A673 (cell line): Measurements from ENCODE around the gene ORC4. TPM values are rescaled to one million over a fixed set of nuclear protein-coding genes. Genes with fewer than 3 reads are reported as not detected.
A peak's percentile ranks its signal among the peaks of the same experiment; 100 is the strongest.
"Not testable (repeated sequence)": the region's sequence is repeated elsewhere in the genome, so short reads cannot be mapped to it uniquely, and the experiment has no call there.

Experiments used
- BruUV-seq: library from RNA; stranded (reverse); fragments of 400-500 nt; replicated peaks from 2 replicates; lab custom pipeline; 2021; lab: Mats Ljungman, UMichigan
- CTCF ChIA-PET: fragments of 300-600 bp; sonication (Branson Sonifier 250); formaldehyde crosslinking; loops from one replicate; lab custom pipeline; 2022; ENCODE audit warnings: antibody characterized with exemption; lab: Charles Lee
- POLR2A ChIA-PET: fragments of 300-600 bp; sonication (Branson Sonifier 250); formaldehyde crosslinking; loops from one replicate; lab custom pipeline; 2022; ENCODE audit warnings: antibody characterized with exemption; ENCODE audit not compliant: low non-redundant PET; lab: Charles Lee
- DNase-seq: peaks from one replicate; pipeline ENCODE4 v3.0.0-alpha.2; 2015; ENCODE audit warnings: low spot score
- H3K27ac ChIP-seq: fragments of 200-600 bp; sonication (generic); 2 replicates; pipeline ENCODE4 v1.5.1; 2016; ENCODE audit warnings: mixed run types, low read depth, mild to moderate bottlenecking, mixed read lengths, antibody characterized with exemption, low read length; ENCODE audit not compliant: poor library complexity, severe bottlenecking
- H3K27me3 ChIP-seq: fragments of 200-600 bp; sonication (generic); replicated peaks from 2 replicates; pipeline ENCODE4 v1.6.1; 2017; ENCODE audit warnings: mixed run types, low read depth, mild to moderate bottlenecking, mixed read lengths, antibody characterized with exemption, low read length; ENCODE audit not compliant: insufficient read depth, poor library complexity
- H3K36me3 ChIP-seq: fragments of 200-600 bp; sonication (generic); 2 replicates; pipeline ENCODE4 v1.6.1; 2016; ENCODE audit warnings: mixed run types, mild to moderate bottlenecking, mixed read lengths, antibody characterized with exemption, low read length; ENCODE audit not compliant: insufficient read depth, poor library complexity, severe bottlenecking
- H3K4me1 ChIP-seq: fragments of 200-600 bp; sonication (generic); 2 replicates; pipeline ENCODE4 v1.6.1; 2017; ENCODE audit warnings: mixed run types, mild to moderate bottlenecking, mixed read lengths, antibody characterized with exemption, low read length; ENCODE audit not compliant: insufficient read depth, poor library complexity, severe bottlenecking
- H3K4me3 ChIP-seq: fragments of 200-600 bp; sonication (generic); 2 replicates; pipeline ENCODE4 v1.5.1; 2016; ENCODE audit warnings: low read depth, mixed run types, mild to moderate bottlenecking, mixed read lengths, low read length; ENCODE audit not compliant: poor library complexity, severe bottlenecking
- H3K9me3 ChIP-seq: fragments of 200-600 bp; sonication (generic); 2 replicates; pipeline ENCODE4 v1.6.1; 2016; ENCODE audit warnings: mixed run types, low read depth, mild to moderate bottlenecking, mixed read lengths, antibody characterized with exemption, low read length; ENCODE audit not compliant: poor library complexity, severe bottlenecking
- EZH2 ChIP-seq: fragments of 200-600 bp; sonication (generic); IDR thresholded peaks from 2 replicates; pipeline ENCODE4 v1.6.1; 2017; ENCODE audit warnings: borderline replicate concordance, low read depth, mild to moderate bottlenecking, mixed read lengths, antibody characterized with exemption, low read length; ENCODE audit not compliant: poor library complexity, severe bottlenecking
- intact Hi-C: fragments of 100-400 bp; cut with micrococcal nuclease; formaldehyde crosslinking; loops from one replicate; pipeline ENCODE4 v1.10.0; 2022; ENCODE audit not compliant: unreplicated experiment
- total RNA-seq: library from RNA; stranded (reverse); gene quantifications from 2 replicates; pipeline ENCODE4 v1.2.3, GENCODE V29; 2021
- TF ChIP-seq, protein P1 (sequence below): fragments of 300-800, 200-600 bp; sonication (generic); conservative IDR thresholded peaks from 2 replicates; pipeline ENCODE4 v1.5.1; 2017; ENCODE audit warnings: low read depth, mild to moderate bottlenecking, antibody characterized with exemption, low read length, moderate library complexity, mixed read lengths

Gene ORC4
- total RNA-seq, 1 experiment from 2014 or later = 63.5 TPM

GRCh38 chr2:147996828-147997227 lies 23.7 kb downstream of the ORC4 start:
- no peak for DNase-seq
- CTCF ChIA-PET = no interaction called here
- intact Hi-C loops = no loop called here
- no TSS peak for BruUV-seq
- H3K4me1 ChIP-seq = no peaks in the 10 kb centered on the region
- peaks cover 6% of the 10 kb centered on the region for H3K9me3 ChIP-seq
- H3K4me3 ChIP-seq = no peak overlapping the region
- no peaks in the 10 kb centered on the region for H3K27me3 ChIP-seq
- POLR2A ChIA-PET = no interaction called here
- no peak overlapping the region for H3K27ac ChIP-seq
- H3K36me3 ChIP-seq = no peaks in the 10 kb centered on the region
- TF ChIP-seq, protein P1, sequence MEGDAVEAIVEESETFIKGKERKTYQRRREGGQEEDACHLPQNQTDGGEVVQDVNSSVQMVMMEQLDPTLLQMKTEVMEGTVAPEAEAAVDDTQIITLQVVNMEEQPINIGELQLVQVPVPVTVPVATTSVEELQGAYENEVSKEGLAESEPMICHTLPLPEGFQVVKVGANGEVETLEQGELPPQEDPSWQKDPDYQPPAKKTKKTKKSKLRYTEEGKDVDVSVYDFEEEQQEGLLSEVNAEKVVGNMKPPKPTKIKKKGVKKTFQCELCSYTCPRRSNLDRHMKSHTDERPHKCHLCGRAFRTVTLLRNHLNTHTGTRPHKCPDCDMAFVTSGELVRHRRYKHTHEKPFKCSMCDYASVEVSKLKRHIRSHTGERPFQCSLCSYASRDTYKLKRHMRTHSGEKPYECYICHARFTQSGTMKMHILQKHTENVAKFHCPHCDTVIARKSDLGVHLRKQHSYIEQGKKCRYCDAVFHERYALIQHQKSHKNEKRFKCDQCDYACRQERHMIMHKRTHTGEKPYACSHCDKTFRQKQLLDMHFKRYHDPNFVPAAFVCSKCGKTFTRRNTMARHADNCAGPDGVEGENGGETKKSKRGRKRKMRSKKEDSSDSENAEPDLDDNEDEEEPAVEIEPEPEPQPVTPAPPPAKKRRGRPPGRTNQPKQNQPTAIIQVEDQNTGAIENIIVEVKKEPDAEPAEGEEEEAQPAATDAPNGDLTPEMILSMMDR = no peak

- H3K4me1 ChIP-seq, BruUV-seq, H3K4me3 ChIP-seq, H3K9me3 ChIP-seq, H3K27ac ChIP-seq, intact Hi-C loops, CTCF ChIA-PET, H3K27me3 ChIP-seq, POLR2A ChIA-PET, H3K36me3 ChIP-seq, DNase-seq: not testable (repeated sequence)
Observed at GRCh38 chr2:147994965-147995364, 25.6 kb downstream of the ORC4 start.

GRCh38 chr2:147989809-147990403 lies 30.6 kb downstream of the ORC4 start:
- H3K4me1 ChIP-seq = no peaks in the 10 kb centered on the region
- no peaks in the 10 kb centered on the region for H3K27me3 ChIP-seq
- TF ChIP-seq, protein P1 = peak; percentile 80
- no peak for TF ChIP-seq EZH2
- ChIA-PET CTCF (interaction anchor here (0.7 to 1.2 kb wide), 2 partner anchors 517 to 519 kb away, joined by 3 to 7 read pairs; no protein-coding TSS in a partner anchor), POLR2A (no interaction called here)
- no peak overlapping the region for H3K27ac ChIP-seq
- H3K4me3 ChIP-seq = no peak overlapping the region
- BruUV-seq = no TSS peak
- no peaks in the 10 kb centered on the region for H3K36me3 ChIP-seq
- no peaks in the 10 kb centered on the region for H3K9me3 ChIP-seq
- peak; percentile 63 for DNase-seq
- intact Hi-C loops = loop anchor here (1.0 to 5.0 kb wide), 2 partner anchors 519 to 1002 kb away; no protein-coding TSS in a partner anchor

GRCh38 chr2:147989102-147989501 lies 31.4 kb downstream of the ORC4 start:
- no peak for DNase-seq

More at GRCh38 chr2:147989102-147989501, 31.4 kb downstream of the ORC4 start:
- ChIA-PET POLR2A (no interaction called here), CTCF (interaction anchor here (1.2 kb wide), 1 partner anchor 520 kb away, joined by 7 read pairs; no protein-coding TSS in a partner anchor)
- no peak overlapping the region for H3K27ac ChIP-seq
- no TSS peak for BruUV-seq
- no peaks in the 10 kb centered on the region for H3K36me3 ChIP-seq
- intact Hi-C loops = loop anchor here (1.0 to 5.0 kb wide), 2 partner anchors 520 to 1003 kb away; no protein-coding TSS in a partner anchor
- TF ChIP-seq EZH2 = no peak
- TF ChIP-seq, protein P1 = no peak
- no peaks in the 10 kb centered on the region for H3K27me3 ChIP-seq
- H3K4me3 ChIP-seq = no peak overlapping the region
- no peaks in the 10 kb centered on the region for H3K4me1 ChIP-seq
- no peaks in the 10 kb centered on the region for H3K9me3 ChIP-seq
